PC-3 (cell line): ENCODE measurements around the gene OR5A2. TPM values are rescaled to one million over a fixed set of nuclear protein-coding genes. Genes with fewer than 3 reads are reported as not detected.

Experiments used
- ATAC-seq: fragments of 200-7000 bp; cut with Tn5 transposase; 2 replicates; pipeline ENCODE4 v1.9.1; 2020; ENCODE audit warnings: mild to moderate bottlenecking, moderate library complexity
- BruUV-seq: library from RNA; stranded (reverse); fragments of 400-500 nt; replicated peaks from 2 replicates; lab custom pipeline; 2021; lab: Mats Ljungman, UMichigan
- CTCF ChIA-PET: fragments of 300-600 bp; sonication (Branson Sonifier 250); formaldehyde crosslinking; loops from one replicate; lab custom pipeline; 2022; ENCODE audit warnings: antibody characterized with exemption; lab: Charles Lee
- POLR2A ChIA-PET: fragments of 300-600 bp; sonication (Branson Sonifier 250); formaldehyde crosslinking; loops from one replicate; lab custom pipeline; 2022; ENCODE audit warnings: antibody characterized with exemption; ENCODE audit not compliant: unreplicated experiment; lab: Charles Lee
- DNase-seq: peaks from one replicate; pipeline ENCODE4 v3.0.0-alpha.2; 2015
- H2AFZ ChIP-seq: fragments of 300-600 bp; sonication (generic); 2 replicates; pipeline ENCODE4 v1.6.0; 2016; ENCODE audit warnings: antibody characterized with exemption, low read length
- H3F3A ChIP-seq: fragments of 300-600 bp; sonication (generic); one replicate; pipeline ENCODE4 v1.6.0; 2017; ENCODE audit warnings: antibody characterized with exemption, low read length, control low read depth, mild to moderate bottlenecking; ENCODE audit not compliant: unreplicated experiment
- H3K27ac ChIP-seq: fragments of 300-600 bp; sonication (generic); 2 replicates; pipeline ENCODE4 v1.5.1; 2016; ENCODE audit warnings: mild to moderate bottlenecking, low read length
- H3K27me3 ChIP-seq: fragments of 300-600 bp; sonication (generic); 2 replicates; pipeline ENCODE4 v1.6.1; 2016; ENCODE audit warnings: low read length, mixed read lengths
- H3K36me3 ChIP-seq: fragments of 300-600 bp; sonication (generic); 2 replicates; pipeline ENCODE4 v1.6.1; 2016; ENCODE audit warnings: low read depth, mixed run types, low read length, mixed read lengths
- H3K4me1 ChIP-seq: fragments of 300-600 bp; sonication (generic); 2 replicates; pipeline ENCODE4 v1.5.1; 2016; ENCODE audit warnings: low read length; ENCODE audit not compliant: insufficient read depth
- H3K4me2 ChIP-seq: fragments of 300-600 bp; sonication (generic); 2 replicates; pipeline ENCODE4 v1.6.0; 2016; ENCODE audit warnings: low read length
- H3K4me3 ChIP-seq: fragments of 300-600 bp; sonication (generic); 2 replicates; pipeline ENCODE4 v1.5.1; 2016; ENCODE audit warnings: mild to moderate bottlenecking, low read length, mixed read lengths
- H3K79me2 ChIP-seq: fragments of 300-600 bp; sonication (generic); 2 replicates; pipeline ENCODE4 v1.6.1; 2017; ENCODE audit warnings: low read length, mixed read lengths
- H3K9ac ChIP-seq: fragments of 300-600 bp; sonication (generic); 2 replicates; pipeline ENCODE4 v1.6.0; 2016; ENCODE audit warnings: mild to moderate bottlenecking, low read length
- H3K9me2 ChIP-seq: fragments of 300-600 bp; sonication (generic); replicated peaks from 2 replicates; pipeline ENCODE4 v1.6.1; 2016; ENCODE audit warnings: mixed run types, low read length, mixed read lengths
- H3K9me3 ChIP-seq: fragments of 300-600 bp; sonication (generic); 2 replicates; pipeline ENCODE4 v1.6.1; 2016; ENCODE audit warnings: low read length, mixed read lengths
- H4K20me1 ChIP-seq: fragments of 300-600 bp; sonication (generic); 2 replicates; pipeline ENCODE4 v1.6.1; 2016; ENCODE audit warnings: low read length, mixed read lengths
- EZH2 ChIP-seq: fragments of 300-600 bp; sonication (generic); IDR thresholded peaks from one replicate; pipeline ENCODE4 v1.6.1; 2017; ENCODE audit warnings: antibody characterized with exemption, mild to moderate bottlenecking, low read length; ENCODE audit not compliant: unreplicated experiment
- EZH2phosphoT487 ChIP-seq: fragments of 300-600 bp; sonication (generic); IDR thresholded peaks from 2 replicates; pipeline ENCODE4 v1.6.1; 2018; ENCODE audit warnings: mild to moderate bottlenecking, antibody characterized with exemption, low read length, borderline replicate concordance
- intact Hi-C: fragments of 100-400 bp; cut with micrococcal nuclease; formaldehyde crosslinking; loops from 2 replicates; pipeline ENCODE4 v1.9.0; 2023
- total RNA-seq: library from RNA; depleted of rRNA; stranded (reverse); fragments of >200 nt; gene quantifications from 2 replicates; pipeline ENCODE4 v1.2.3, GENCODE V29; 2014
- TF ChIP-seq, protein P1 (sequence below): fragments of 300-600 bp; sonication (generic); conservative IDR thresholded peaks from 2 replicates; pipeline ENCODE4 v1.5.1; 2017; ENCODE audit warnings: antibody characterized with exemption, low read depth, mild to moderate bottlenecking, low read length

Gene OR5A2
- total RNA-seq, 1 experiment from 2014 or later: not detected

DNA sequence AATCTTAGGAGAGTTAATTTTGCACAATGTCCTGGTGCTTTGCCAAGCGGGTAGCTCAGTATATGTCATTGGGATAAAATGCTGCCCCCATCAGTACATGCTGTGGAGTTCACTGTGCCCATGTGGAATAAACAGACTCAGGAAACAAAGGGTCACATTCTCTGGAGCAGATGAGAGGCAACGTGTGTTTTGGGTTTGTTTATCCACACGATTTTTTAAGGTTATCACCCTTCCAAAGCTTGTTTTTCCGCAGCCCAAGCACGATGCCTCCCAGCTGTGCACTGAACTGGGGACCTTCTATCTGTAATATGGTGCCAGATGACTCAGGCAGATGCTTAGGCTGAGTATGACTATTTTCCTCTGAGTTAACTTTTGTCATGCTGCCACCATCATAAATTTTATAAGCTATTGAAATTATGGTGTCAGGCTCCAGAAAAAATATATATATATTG is 37.0 kb upstream of the OR5A2 start:
- H4K20me1 ChIP-seq: no peaks in the 10 kb centered on the region
- H3F3A ChIP-seq: no peaks in the 10 kb centered on the region
- H3K79me2 ChIP-seq: no peaks in the 10 kb centered on the region
- POLR2A ChIA-PET: interaction anchor here (0.7 kb wide), 1 partner anchor 16 kb away, joined by 4 read pairs; no protein-coding TSS in a partner anchor
- no peaks in the 10 kb centered on the region for H3K36me3 ChIP-seq
- intact Hi-C loops: no loop called here
- no peak overlapping the region for H2AFZ ChIP-seq
- CTCF ChIA-PET: no interaction called here
- TF ChIP-seq EZH2phosphoT487 (no peak), EZH2 (no peak)
- TF ChIP-seq, protein P1, sequence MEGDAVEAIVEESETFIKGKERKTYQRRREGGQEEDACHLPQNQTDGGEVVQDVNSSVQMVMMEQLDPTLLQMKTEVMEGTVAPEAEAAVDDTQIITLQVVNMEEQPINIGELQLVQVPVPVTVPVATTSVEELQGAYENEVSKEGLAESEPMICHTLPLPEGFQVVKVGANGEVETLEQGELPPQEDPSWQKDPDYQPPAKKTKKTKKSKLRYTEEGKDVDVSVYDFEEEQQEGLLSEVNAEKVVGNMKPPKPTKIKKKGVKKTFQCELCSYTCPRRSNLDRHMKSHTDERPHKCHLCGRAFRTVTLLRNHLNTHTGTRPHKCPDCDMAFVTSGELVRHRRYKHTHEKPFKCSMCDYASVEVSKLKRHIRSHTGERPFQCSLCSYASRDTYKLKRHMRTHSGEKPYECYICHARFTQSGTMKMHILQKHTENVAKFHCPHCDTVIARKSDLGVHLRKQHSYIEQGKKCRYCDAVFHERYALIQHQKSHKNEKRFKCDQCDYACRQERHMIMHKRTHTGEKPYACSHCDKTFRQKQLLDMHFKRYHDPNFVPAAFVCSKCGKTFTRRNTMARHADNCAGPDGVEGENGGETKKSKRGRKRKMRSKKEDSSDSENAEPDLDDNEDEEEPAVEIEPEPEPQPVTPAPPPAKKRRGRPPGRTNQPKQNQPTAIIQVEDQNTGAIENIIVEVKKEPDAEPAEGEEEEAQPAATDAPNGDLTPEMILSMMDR: no peak; the same call in 1 of the 2 replicates
- H3K27ac ChIP-seq: no peak overlapping the region
- H3K27me3 ChIP-seq: peaks cover 20% of the 10 kb centered on the region
- H3K9ac ChIP-seq: no peak overlapping the region
- no peaks in the 10 kb centered on the region for H3K4me1 ChIP-seq
- no peak overlapping the region for H3K4me3 ChIP-seq
- DNase-seq: peak; percentile 25
- H3K9me2 ChIP-seq: no peaks in the 10 kb centered on the region
- no peak overlapping the region for H3K4me2 ChIP-seq
- no TSS peak for BruUV-seq
- no peaks in the 10 kb centered on the region for H3K9me3 ChIP-seq
- ATAC-seq: peak; percentile 49

DNA sequence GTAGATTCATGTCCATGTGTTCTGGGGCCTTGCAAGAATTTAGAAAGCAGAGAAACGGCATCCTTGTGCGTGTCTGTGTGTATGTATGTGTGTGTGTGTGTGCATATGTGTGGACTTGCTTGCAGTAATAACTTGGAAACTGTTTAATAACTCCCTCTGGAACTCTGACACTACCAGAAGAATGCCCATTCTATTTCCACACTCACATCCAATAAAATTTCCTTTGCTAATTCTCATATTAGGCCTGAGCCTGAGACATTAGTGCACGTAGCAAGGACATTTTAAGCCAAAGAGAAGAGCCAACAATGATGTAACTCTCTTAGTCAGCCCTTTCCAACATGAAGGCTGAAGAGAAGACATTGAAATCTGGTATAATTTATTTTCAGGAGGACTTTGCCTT is 33.7 kb upstream of the OR5A2 start:
- no peaks in the 10 kb centered on the region for H4K20me1 ChIP-seq
- no peak overlapping the region for H3K9ac ChIP-seq
- ChIA-PET CTCF (no interaction called here), POLR2A (no interaction called here)
- peaks cover 53% of the 10 kb centered on the region for H3K27me3 ChIP-seq
- TF ChIP-seq EZH2 (no peak), EZH2phosphoT487 (no peak)
- TF ChIP-seq, protein P1: no peak
- H3K36me3 ChIP-seq: no peaks in the 10 kb centered on the region
- H3K4me1 ChIP-seq: no peaks in the 10 kb centered on the region
- no peak overlapping the region for H3K4me2 ChIP-seq
- ATAC-seq: no peak
- H2AFZ ChIP-seq: no peak overlapping the region
- no peak overlapping the region for H3K4me3 ChIP-seq
- no peak for DNase-seq
- BruUV-seq: no TSS peak
- intact Hi-C loops: no loop called here
- H3F3A ChIP-seq: no peaks in the 10 kb centered on the region
- no peak overlapping the region for H3K27ac ChIP-seq
- H3K9me2 ChIP-seq: no peaks in the 10 kb centered on the region
- no peaks in the 10 kb centered on the region for H3K79me2 ChIP-seq
- H3K9me3 ChIP-seq: no peaks in the 10 kb centered on the region

DNA sequence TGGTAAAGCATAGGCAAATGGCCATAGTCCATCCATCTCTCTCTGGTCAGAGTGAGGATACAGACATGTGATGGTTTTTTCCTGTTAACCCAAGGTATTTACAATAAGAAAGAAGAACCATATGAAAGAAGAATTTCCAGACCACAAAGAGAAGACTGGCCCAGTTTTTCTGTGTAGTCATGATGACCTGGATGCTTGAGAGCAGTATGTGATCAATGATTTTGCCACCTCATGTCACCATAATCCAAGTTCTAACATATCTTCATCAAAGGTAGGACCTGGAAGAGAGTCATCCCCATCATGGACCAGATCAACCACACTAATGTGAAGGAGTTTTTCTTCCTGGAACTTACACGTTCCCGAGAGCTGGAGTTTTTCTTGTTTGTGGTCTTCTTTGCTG is 30.4 kb upstream of the OR5A2 start, which contains the start of gene OR4D6:
Gene OR4D6, plus strand, starts transcription at position 301 of the 400 bp plus-strand sequence. Its CDS starts 0 bp downstream, at position 301.
- CTCF ChIA-PET: no interaction called here
- DNase-seq: no peak

More for the DNA sequence above, 30.4 kb upstream of the OR5A2 start, which contains the start of gene OR4D6:
- no peak within 1 kb of the TSS for H2AFZ ChIP-seq
- H3K36me3 ChIP-seq: no peaks in the 10 kb centered on the region
- H3K27ac ChIP-seq: no peak within 1 kb of the TSS
- H3K79me2 ChIP-seq: no peaks in the 10 kb centered on the region
- BruUV-seq: no TSS peak
- no peak within 1 kb of the TSS for H3K9ac ChIP-seq
- no peaks in the 10 kb centered on the region for H3K9me2 ChIP-seq
- TF ChIP-seq, protein P1: no peak
- TF ChIP-seq EZH2 (no peak), EZH2phosphoT487 (no peak)
- no peak within 1 kb of the TSS for H3K4me3 ChIP-seq
- POLR2A ChIA-PET: no interaction called here
- no peaks in the 10 kb centered on the region for H4K20me1 ChIP-seq
- H3K4me1 ChIP-seq: no peaks in the 10 kb centered on the region
- no peaks in the 10 kb centered on the region for H3F3A ChIP-seq
- intact Hi-C loops: no loop called here
- H3K4me2 ChIP-seq: no peak within 1 kb of the TSS
- peaks cover 65% of the 10 kb centered on the region for H3K27me3 ChIP-seq
- no peak for ATAC-seq
- no peaks in the 10 kb centered on the region for H3K9me3 ChIP-seq
